IMR-90 (cell line): ENCODE data around the gene COL23A1. TPM values are rescaled to one million over a fixed set of nuclear protein-coding genes. Genes with fewer than 3 reads are reported as not detected.

ENCODE experiments used
- ATAC-seq: fragments of 200-7000 bp; cut with Tn5 transposase; 2 replicates; pipeline ENCODE4 v1.9.1; 2020; ENCODE audit warnings: low read depth, mild to moderate bottlenecking, moderate library complexity
- BruUV-seq: library from RNA; stranded (reverse); fragments of 400-500 nt; replicated peaks from 2 replicates; lab custom pipeline; 2021; lab: Mats Ljungman, UMichigan
- CTCF ChIA-PET: fragments of 300-600 bp; formaldehyde crosslinking; extraction: SDS; loops from one replicate; lab custom pipeline; 2021; ENCODE audit warnings: antibody characterized with exemption; lab: Yijun Ruan, JAX
- POLR2A ChIA-PET: fragments of 300-600 bp; sonication (Branson Sonifier 250); formaldehyde crosslinking; loops from one replicate; lab custom pipeline; 2022; ENCODE audit warnings: antibody characterized with exemption; ENCODE audit not compliant: unreplicated experiment; lab: Charles Lee
- DNase-seq: peaks from one replicate; pipeline ENCODE4 v3.0.0; 2013
- H2AFZ ChIP-seq: replicated peaks from 2 replicates; pipeline ENCODE3; 2013; ENCODE audit warnings: low read length, mild to moderate bottlenecking; ENCODE audit not compliant: poor library complexity
- H2AK5ac ChIP-seq: 2 replicates; pipeline ENCODE4 v1.6.1; 2013; ENCODE audit warnings: low read depth, low read length, inconsistent platforms
- H2AK9ac ChIP-seq: replicated peaks from 2 replicates; pipeline ENCODE3; 2013; ENCODE audit warnings: mild to moderate bottlenecking, low read depth, low read length, moderate library complexity; ENCODE audit not compliant: poor library complexity
- H2BK120ac ChIP-seq: 2 replicates; pipeline ENCODE4 v1.6.1; 2013; ENCODE audit warnings: low read depth, low read length, inconsistent platforms
- H2BK15ac ChIP-seq: 3 replicates; pipeline ENCODE4 v1.6.1; 2013; ENCODE audit warnings: low read depth, low read length, inconsistent platforms
- H2BK20ac ChIP-seq: 2 replicates; pipeline ENCODE4 v1.6.1; 2013; ENCODE audit warnings: low read depth, mild to moderate bottlenecking, inconsistent platforms, low read length, moderate library complexity
- H2BK5ac ChIP-seq: 2 replicates; pipeline ENCODE4 v1.6.1; 2013; ENCODE audit warnings: mild to moderate bottlenecking, low read depth, low read length, inconsistent platforms; ENCODE audit not compliant: poor library complexity, severe bottlenecking
- H3K14ac ChIP-seq: replicated peaks from 2 replicates; pipeline ENCODE4 v1.6.1; 2013; ENCODE audit warnings: low read depth, low read length, inconsistent platforms
- H3K18ac ChIP-seq: 2 replicates; pipeline ENCODE4 v1.6.1; 2013; ENCODE audit warnings: low read depth, low read length, control low read depth
- H3K23ac ChIP-seq: 2 replicates; pipeline ENCODE4 v1.6.1; 2013; ENCODE audit warnings: low read depth, low read length, inconsistent platforms
- H3K27ac ChIP-seq: 2 replicates; pipeline ENCODE4 v1.5.1; 2013; ENCODE audit warnings: mild to moderate bottlenecking, control low read depth, low read length; ENCODE audit not compliant: insufficient read depth
- H3K27me3 ChIP-seq: 2 replicates; pipeline ENCODE4 v1.6.1; 2013; ENCODE audit warnings: low read length; ENCODE audit not compliant: control insufficient read depth, insufficient read depth
- H3K36me3 ChIP-seq: 2 replicates; pipeline ENCODE4 v1.6.1; 2013; ENCODE audit warnings: low read length, mixed read lengths; ENCODE audit not compliant: control insufficient read depth, insufficient read depth
- H3K4ac ChIP-seq: 2 replicates; pipeline ENCODE4 v1.6.1; 2013; ENCODE audit warnings: low read depth, low read length, inconsistent platforms
- H3K4me1 ChIP-seq: 2 replicates; pipeline ENCODE4 v1.6.1; 2013; ENCODE audit warnings: low read length, mixed read lengths; ENCODE audit not compliant: control insufficient read depth, insufficient read depth
- H3K4me2 ChIP-seq: 2 replicates; pipeline ENCODE4 v1.6.1; 2013; ENCODE audit warnings: low read depth, mild to moderate bottlenecking, control low read depth, low read length, moderate library complexity
- H3K4me3 ChIP-seq: 2 replicates; pipeline ENCODE4 v1.5.1; 2013; ENCODE audit warnings: low read depth, mild to moderate bottlenecking, control low read depth, low read length, moderate library complexity; ENCODE audit not compliant: insufficient read depth
- H3K56ac ChIP-seq: 2 replicates; pipeline ENCODE4 v1.6.1; 2013; ENCODE audit warnings: low read length, inconsistent platforms; ENCODE audit not compliant: insufficient read depth; ENCODE audit errors: extremely low read depth
- H3K79me1 ChIP-seq, 2 experiments: 2 replicates each; pipeline ENCODE4 v1.6.1; 2013; ENCODE audit warnings: low read length in 2 of 2, inconsistent platforms in 1 of 2, low read depth in 1 of 2
- H3K9ac ChIP-seq: 2 replicates; pipeline ENCODE4 v1.6.1; 2013; ENCODE audit warnings: low read depth, low read length, control low read depth
- H3K9me1 ChIP-seq: 2 replicates; pipeline ENCODE4 v1.6.1; 2013; ENCODE audit warnings: low read length, inconsistent platforms; ENCODE audit not compliant: insufficient read depth
- H3K9me3 ChIP-seq: 2 replicates; pipeline ENCODE4 v1.6.1; 2013; ENCODE audit warnings: low read length; ENCODE audit not compliant: control insufficient read depth, insufficient read depth
- H4K20me1 ChIP-seq: 2 replicates; pipeline ENCODE4 v1.6.1; 2013; ENCODE audit warnings: low read length, inconsistent platforms; ENCODE audit not compliant: insufficient read depth
- H4K5ac ChIP-seq: 2 replicates; pipeline ENCODE4 v1.6.1; 2013; ENCODE audit warnings: mild to moderate bottlenecking, low read depth, low read length, control low read depth
- H4K8ac ChIP-seq, 2 experiments: 2 replicates each; pipeline ENCODE4 v1.6.1; 2013; ENCODE audit warnings: low read depth in 2 of 2, low read length in 2 of 2, control low read depth in 1 of 2, inconsistent platforms in 1 of 2
- H4K91ac ChIP-seq: 2 replicates; pipeline ENCODE4 v1.6.1; 2013; ENCODE audit warnings: low read depth, low read length, inconsistent platforms; ENCODE audit not compliant: insufficient read depth
- CEBPB ChIP-seq: IDR thresholded peaks from 2 replicates; pipeline ENCODE4 v1.6.1; 2012; ENCODE audit warnings: low read depth, low read length, improper control_type of control experiment
- MAFK ChIP-seq: IDR thresholded peaks from 2 replicates; pipeline ENCODE4 v1.6.1; 2012; ENCODE audit warnings: low read depth, low read length, improper control_type of control experiment
- WGBS, 2 experiments: methylation state at CpG; one replicate each; pipeline versions ENCODE4 v1.1.5 to v1.1.7; 2013; ENCODE audit warnings: missing lambda C conversion rate in 2 of 2; ENCODE audit not compliant: insufficient read length in 1 of 2; ENCODE audit errors: extremely low coverage in 2 of 2; 5-methylcytosine and 5-hydroxymethylcytosine counted together
- dilution Hi-C: fragments of 300-500 bp; cut with HindIII; formaldehyde crosslinking; loops from one replicate; pipeline ENCODE4 v1.14.3; 2018; ENCODE audit warnings: low sequenced_read_pairs; ENCODE audit not compliant: unreplicated experiment
- in situ Hi-C: fragments of 300-500 bp; cut with MboI; formaldehyde crosslinking; loops from 3 replicates; pipeline ENCODE4 v1.14.3; 2019; ENCODE audit warnings: low sequenced_read_pairs, inconsistent platforms, mixed read lengths
- intact Hi-C: fragments of 100-400 bp; cut with micrococcal nuclease; formaldehyde crosslinking; loops from 2 replicates; pipeline ENCODE4 v1.10.0; 2022
- polyA plus RNA-seq, 3 experiments: library from polyadenylated mRNA; depleted of rRNA; stranded (reverse); fragments of >200 nt; gene quantifications; 2 replicates each; pipeline ENCODE4 v1.2.3, GENCODE V29; 2012; ENCODE audit warnings: low replicate concordance in 1 of 3
- total RNA-seq: library from RNA; depleted of rRNA; stranded (reverse); fragments of >200 nt; gene quantifications from 2 replicates; pipeline ENCODE4 v1.2.3, GENCODE V29; 2012

Gene COL23A1
- total and polyA plus RNA-seq, 2 of the 4 experiments (the other 2 are of a cell fraction): not detected

- no peak overlapping the region for H3K18ac ChIP-seq
- no peak overlapping the region for H2AFZ ChIP-seq
- no peak overlapping the region for H2AK5ac ChIP-seq
- intact Hi-C loops: loop anchor here (5.0 kb wide), 1 partner anchor 1626 kb away; no protein-coding TSS in a partner anchor
- H3K9me3 ChIP-seq: no peaks in the 10 kb centered on the region
- H3K4me1 ChIP-seq: peaks cover 2% of the 10 kb centered on the region; the same call in 1 of the 2 replicates
- H3K4me3 ChIP-seq: no peak overlapping the region
- H3K79me1 ChIP-seq: peaks cover 4 to 7% of the 10 kb centered on the region in 2 experiments; a peak in 2 of 4 replicates
- H3K23ac ChIP-seq: no peak overlapping the region
- dilution Hi-C loops: no loop called here
- in situ Hi-C loops: no loop called here
- no peak overlapping the region for H4K91ac ChIP-seq
- no TSS peak for BruUV-seq
- H4K8ac ChIP-seq: no peak overlapping the region
- H2BK20ac ChIP-seq: no peak overlapping the region
- no peak overlapping the region for H3K56ac ChIP-seq
- no peaks in the 10 kb centered on the region for H4K20me1 ChIP-seq
- WGBS, 2 experiments: 100% methylated on average over 2 of the region's 3 CpGs; no CpG with 5 or more reads in 1 of the 2 experiments
- H2BK5ac ChIP-seq: no peak overlapping the region
- H3K36me3 ChIP-seq: peaks cover 31% of the 10 kb centered on the region
- no peaks in the 10 kb centered on the region for H3K27me3 ChIP-seq
- TF ChIP-seq MAFK (no peak), CEBPB (0 out of 2 replicates have a peak, but pooled peaks have one; percentile 27)
- H2BK120ac ChIP-seq: no peak overlapping the region
- no peak overlapping the region for H3K4ac ChIP-seq
- no peak overlapping the region for H3K4me2 ChIP-seq
- H3K27ac ChIP-seq: no peak overlapping the region
- ATAC-seq (no peak; the same call in 1 of the 2 replicates), DNase-seq (no peak)
- CTCF ChIA-PET: no interaction called here
- POLR2A ChIA-PET: no interaction called here
- H4K5ac ChIP-seq: no peak overlapping the region
- no peaks in the 10 kb centered on the region for H3K9me1 ChIP-seq
- H2AK9ac ChIP-seq: no peak overlapping the region
- no peak overlapping the region for H3K9ac ChIP-seq
- no peak overlapping the region for H2BK15ac ChIP-seq
- no peak overlapping the region for H3K14ac ChIP-seq
Observed at GRCh38 chr5:178606269-178606668, 16.1 kb upstream of the COL23A1 start.
